Limb (tissue), 2 donors: Measurements from ENCODE around the gene TMC1.

ENCODE experiments used
- DNase-seq, 2 donors: peaks; one replicate each; pipeline ENCODE4 v3.0.0-alpha.2; 2016; ENCODE audit errors: extremely low spot score in 2 of 2

Gene TMC1

DNA sequence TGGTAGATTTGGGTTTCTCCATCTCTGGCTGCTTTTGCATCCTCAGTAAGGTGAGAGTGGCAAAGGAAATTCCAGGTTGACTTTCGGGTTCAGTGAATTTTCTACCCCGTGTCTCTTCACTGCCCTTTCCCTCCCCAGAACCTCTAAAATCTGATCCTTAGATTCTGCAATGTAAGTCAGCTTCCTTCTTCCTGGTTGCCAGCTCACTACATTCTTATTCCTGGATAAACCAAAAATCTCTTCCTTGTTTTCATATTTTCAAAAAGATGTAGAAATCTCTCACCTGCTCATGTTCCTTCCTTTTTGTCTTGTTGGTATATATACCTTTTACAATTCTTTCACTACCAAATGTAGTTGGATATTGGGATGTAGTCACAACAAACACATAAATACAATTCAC, 145.8 kb downstream of the TMC1 start:
- no peak for DNase-seq

DNA sequence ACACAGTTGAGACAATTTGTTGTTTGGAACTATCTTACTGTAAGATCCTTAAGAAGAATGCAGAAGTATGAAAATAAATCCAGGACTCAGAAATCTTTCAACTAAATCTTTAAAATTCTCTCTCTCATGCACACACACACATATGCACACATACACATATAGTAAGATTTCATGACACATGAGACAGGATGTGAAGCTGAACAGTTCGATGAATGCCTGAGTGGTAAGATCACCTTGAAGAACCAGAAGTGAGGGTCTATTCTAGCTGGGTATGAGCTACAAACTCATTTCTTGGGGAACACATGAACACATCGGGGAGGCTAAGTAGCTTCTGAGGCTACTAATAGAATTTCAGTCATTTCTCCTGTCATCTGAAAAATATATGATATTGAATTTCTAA, 153.6 kb downstream of the TMC1 start:
- DNase-seq = no peak

GRCh38 chr9:72675586-72675985, 154.2 kb downstream of the TMC1 start:
- DNase-seq = no peak

DNA sequence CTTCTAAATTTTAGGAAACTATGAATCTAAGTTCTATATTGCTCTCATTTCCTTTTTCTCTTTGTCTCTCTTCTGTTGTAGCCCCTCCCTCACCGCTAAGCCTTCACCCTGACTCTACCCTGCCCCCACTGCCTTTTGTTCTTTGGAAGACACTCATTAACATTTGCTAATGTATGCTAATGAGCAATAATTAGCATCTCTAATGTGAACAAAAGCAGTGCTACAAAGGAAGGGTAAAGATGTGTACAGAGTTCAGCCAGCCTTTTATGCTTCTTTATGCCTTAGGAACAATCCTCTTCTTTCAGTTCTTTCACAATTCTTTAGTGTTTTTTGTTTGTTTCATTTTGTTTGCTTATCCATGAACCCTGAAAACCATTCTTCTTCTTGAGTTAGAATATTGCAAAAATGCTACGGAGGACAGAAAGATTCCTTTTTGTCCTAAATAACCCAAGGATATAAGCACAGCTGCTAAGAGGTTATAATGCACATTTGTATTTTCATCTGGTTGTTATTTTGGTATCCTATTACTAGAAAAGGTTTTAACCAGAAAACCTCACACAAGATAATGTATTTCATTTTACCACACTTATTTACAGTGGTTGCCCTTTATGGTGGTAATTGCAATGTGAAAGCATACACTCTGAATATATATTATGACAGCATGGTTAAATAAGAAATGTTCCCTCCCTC, 159.3 kb downstream of the TMC1 start:
- DNase-seq = peak in 1 of 2 donors; percentile 12

- DNase-seq = no peak
Observed at GRCh38 chr9:72681283-72681630, 159.8 kb downstream of the TMC1 start.

DNA sequence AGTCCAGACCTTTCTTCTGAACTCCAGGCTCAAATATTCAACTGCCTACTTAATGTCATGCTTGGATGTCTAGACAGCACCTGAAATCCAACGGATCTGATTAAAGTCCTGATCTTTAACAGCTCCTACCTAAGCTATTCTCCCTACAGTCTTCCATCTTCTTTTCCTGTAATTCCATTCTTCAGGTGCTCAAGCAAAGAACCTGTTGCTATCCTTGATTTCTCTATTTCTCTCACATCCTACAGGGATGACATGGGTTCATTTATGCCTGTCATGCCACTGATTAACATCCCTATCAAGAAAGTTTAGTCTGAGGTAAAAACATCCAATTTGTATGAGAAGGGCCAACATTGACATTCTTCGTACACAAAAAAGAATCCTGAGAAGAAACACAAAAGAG, 163.2 kb downstream of the TMC1 start:
- DNase-seq = no peak

GRCh38 chr9:72685911-72686310, 164.5 kb downstream of the TMC1 start:
- DNase-seq = no peak

DNA sequence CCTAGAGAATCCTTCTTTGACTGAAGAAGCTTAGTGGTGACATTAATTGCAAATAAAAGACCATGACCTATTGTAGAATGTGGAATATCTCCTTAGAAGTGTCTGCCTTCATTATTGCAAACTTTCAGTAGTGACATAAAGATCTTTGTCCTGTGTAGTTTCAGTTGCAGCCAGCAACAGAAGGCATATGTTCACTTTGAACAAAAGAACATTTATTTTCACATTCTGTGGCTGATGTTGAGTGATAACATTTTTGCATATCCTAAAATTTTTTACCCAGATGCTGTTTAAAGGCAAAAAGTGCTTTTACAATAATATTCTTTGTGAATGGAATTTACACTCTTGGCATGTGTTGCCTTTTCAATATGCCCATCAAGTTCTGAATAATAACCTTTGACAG, 165.9 kb downstream of the TMC1 start:
- DNase-seq = no peak

- DNase-seq = no peak
Observed at GRCh38 chr9:72691671-72692070, 170.3 kb downstream of the TMC1 start.

- DNase-seq = no peak
Observed at GRCh38 chr9:72695365-72695764, 174.0 kb downstream of the TMC1 start.

DNA sequence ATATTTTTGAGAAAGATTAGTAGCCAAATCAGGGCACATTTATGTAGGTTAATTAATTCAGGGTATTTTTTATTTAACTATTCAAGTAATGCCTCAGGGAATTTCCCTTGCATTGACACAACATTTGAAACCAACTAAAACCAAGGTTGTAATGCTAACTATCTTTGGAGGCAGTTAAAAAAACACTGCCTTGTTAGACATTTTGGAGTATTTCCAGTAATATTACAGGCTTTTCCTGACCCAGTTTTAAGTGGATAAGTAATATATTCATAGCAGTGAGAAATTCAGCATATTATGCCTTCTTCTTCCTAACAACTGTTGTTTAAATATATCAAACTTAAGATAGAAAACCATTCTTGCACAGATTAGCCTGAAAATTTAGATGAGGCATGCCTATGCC, 175.1 kb downstream of the TMC1 start:
- DNase-seq = no peak

DNA sequence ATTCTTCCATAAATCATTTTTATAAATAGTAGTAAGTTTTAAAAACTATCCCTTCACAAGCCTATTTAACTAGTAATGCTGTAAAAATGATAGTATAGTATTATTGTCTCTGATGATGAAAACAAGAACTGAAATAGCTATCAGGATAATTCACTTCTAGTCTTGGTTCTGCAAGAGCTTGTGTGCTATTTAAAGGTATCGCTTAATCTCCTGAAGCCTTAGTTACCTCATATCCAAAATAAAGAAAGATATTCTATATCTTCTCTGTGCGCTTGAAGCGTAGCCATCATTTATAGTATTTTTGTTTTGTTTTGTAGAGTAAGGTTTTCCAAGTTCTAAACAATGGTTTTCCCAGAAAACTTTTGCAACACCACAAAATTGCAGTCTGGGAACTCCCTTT, 180.1 kb downstream of the TMC1 start:
- DNase-seq = no peak

GRCh38 chr9:72703574-72703973, 182.2 kb downstream of the TMC1 start:
- no peak for DNase-seq

GRCh38 chr9:72704688-72705375, 183.4 kb downstream of the TMC1 start:
- no peak for DNase-seq

DNA sequence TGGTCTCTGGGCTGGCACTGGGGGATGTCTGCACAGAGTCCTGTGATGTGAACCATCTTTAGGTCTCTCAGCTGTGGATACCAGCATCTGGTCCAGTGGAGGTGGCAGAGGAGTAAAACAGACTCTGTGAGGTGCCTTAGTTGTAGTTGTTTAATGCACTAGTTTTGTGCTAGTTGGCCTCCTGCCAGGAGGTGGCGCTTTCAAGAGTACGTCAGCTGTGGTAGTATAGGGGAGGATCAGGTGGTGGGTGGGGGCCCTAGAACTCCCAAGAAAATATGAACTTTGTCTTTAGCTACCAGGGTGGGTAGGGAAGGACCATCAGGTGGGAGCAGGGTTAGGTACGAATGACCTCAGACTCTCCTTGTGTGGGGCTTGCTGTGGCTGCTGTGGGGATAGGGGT, 197.1 kb downstream of the TMC1 start:
- DNase-seq = no peak

DNA sequence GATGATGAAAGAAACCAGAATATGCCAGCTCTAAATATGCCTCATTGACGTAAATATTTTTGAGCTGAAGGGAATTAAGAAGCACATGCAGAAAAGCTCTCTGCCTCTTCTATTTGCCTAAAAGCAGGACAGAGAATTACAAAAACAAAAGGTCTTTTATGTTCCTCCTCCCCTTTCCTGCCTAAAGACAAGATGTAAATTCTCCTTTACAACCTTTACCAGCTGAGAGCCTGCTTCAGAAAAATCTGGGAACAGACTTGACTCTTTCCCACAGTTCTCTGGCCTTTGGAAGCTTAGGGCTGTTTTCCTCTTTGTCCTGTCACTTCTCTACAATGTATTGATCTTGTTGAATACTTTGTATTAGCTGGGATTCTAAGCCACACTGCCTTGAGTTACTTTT, 199.7 kb downstream of the TMC1 start:
- no peak for DNase-seq

DNA sequence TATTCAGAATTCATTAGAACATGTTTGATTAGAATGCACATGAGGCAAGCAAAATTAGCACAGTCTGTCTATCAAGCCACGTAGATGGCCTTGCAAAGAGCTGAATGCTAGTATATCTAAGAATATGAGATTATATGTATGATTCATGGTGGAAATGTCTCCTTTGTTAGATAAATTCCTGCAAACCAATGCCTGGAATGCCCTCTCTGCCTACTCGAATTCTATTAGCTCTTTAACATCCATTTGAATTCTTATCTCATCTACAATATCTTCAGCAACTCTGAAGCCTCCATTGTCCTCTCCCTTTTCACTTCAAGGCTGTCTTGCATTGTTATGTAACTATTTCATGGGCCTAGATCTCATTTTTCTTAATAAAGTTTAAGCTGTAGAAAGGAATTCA, 205.5 kb downstream of the TMC1 start:
- DNase-seq = no peak

- no peak for DNase-seq
Observed at GRCh38 chr9:72728031-72728770, 206.8 kb downstream of the TMC1 start.

GRCh38 chr9:72733895-72734294, 212.5 kb downstream of the TMC1 start:
- no peak for DNase-seq

DNA sequence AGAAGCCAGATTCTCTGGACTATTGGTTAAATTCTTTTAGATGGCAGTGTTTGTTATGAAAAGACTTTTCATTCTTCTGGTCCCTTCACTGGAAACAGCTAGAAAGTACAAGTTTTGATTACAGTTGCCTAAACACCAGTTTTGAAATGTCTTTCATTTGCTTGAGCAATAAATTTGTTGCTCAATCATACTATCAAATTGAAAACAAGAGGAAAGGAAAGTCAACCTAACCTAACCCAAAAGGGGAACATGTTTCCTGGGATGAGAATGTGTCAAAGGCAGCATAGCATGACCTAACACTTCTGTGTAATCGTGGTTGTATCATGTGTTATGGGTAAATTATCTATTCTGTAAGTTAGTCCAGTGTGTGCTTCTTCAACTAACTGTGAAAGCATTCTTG, 213.2 kb downstream of the TMC1 start:
- DNase-seq = no peak

DNA sequence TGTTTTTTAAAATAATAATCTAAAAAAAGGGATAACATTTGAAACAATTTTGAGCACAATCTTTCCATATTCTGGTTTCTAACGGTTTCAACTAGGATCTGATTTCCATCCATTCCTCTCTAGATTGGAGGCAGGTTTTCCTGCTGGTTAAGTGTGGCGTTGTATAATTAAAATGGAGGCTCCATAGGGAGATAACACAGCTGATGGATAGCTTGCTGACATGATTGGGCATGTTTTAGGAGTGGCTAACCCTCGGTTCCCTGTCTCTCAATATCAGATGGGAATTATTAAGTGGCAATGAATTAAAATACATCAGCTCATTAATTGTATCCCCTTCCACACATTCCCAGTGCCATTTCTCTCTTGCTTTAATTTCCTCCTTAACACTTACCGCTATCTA, 222.4 kb downstream of the TMC1 start:
- DNase-seq = no peak

DNA sequence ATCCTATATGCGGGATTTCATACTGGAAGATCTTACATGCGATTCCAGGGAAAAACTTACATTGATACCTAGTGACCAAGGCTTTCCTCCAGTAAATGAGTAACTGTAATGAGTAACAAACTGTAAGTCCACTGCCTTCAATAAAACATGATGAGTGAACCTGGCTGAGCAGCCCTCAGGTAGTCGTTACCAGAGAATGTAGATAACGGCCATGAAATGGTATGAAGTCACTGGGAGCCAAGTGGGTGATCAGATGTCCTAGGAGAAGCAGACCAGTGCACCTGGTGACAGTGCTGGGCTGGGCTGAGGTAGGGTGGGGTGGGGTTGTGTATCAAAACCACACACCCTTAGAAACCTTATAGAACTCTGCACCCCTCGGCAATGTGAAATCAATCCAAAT, 227.9 kb downstream of the TMC1 start:
- DNase-seq = no peak

DNA sequence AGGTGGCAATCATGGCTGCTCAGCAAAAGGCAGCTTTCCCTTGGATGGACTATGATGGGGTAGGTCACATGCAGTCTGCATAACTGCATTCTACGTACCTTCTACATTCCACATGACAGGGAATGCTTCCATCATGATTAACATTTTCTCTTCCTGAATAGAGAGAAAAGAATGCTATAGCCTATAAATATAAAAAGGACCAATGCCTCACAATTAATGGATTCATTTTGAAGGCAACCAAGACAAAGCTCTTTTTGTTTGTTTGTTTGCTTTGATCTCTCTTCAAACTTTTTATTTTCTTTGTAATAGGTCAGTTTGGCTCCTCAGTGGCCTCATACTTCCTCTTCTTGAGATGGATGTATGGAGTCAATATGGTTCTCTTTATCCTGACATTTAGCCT, 230.1 kb downstream of the TMC1 start:
- no peak for DNase-seq
